Measurements from ENCODE around the gene TTLL10.

The TTLL10 gene

GRCh38 chr1:1244192-1244811, 70.6 kb downstream of the TTLL10 start:
- no peak overlapping the region for H3K4me3 ChIP-seq (ENCODE audit: insufficient read length, low read depth)
- no peaks in the 10 kb centered on the region for H3K9me3 ChIP-seq (ENCODE audit: insufficient read depth, low read length)
- no peak overlapping the region for H3K9ac ChIP-seq (ENCODE audit: insufficient read length, low read depth)
- DNase-seq (ENCODE audit: low read depth, low spot score), result no peak
- H3K4me1 ChIP-seq (ENCODE audit: insufficient read depth, insufficient read length), result peaks cover 7% of the 10 kb centered on the region
- TF ChIP-seq ZNF274 (IDR thresholded peaks at IDR 0.05; ENCODE audit: low read depth, low read length), result no peak
- peaks cover 6% of the 10 kb centered on the region for H3K27me3 ChIP-seq (ENCODE audit: insufficient read depth, insufficient read length)
- peaks cover 2% of the 10 kb centered on the region for H3K36me3 ChIP-seq (ENCODE audit: insufficient read depth, insufficient read length, low read length)

DNA sequence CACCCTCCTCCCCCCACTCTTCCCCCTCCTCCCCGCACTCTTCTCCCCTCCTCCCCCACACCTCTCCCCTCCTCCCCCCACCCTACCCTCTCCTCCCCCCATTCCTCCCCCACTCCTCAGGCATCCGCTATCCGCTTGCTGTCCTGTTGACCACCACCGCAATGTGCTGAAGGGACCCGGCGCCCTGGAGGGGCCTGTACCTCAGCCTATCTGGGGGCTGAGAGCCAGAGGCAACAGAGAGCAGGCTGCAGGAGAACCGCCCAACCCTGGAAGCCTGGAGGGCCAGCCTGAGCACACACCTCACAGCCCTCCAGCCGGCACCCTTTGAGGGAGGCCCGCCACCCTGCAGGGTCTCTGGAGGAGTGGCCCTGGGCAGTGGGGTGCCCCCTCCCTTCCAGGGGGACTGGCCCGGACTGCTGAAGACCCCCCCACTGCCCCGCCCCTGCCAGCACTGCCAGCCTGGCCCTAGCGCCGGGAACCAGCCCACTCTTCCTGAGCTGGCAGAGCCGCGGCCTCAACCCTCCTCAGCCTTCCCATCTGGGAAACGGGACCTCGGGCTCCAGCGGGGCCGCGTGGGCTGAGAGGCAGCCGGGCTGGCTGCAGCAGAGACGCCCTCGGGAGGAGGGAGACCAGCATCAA, 71.6 kb downstream of the TTLL10 start:
- Histone ChIP-seq H3K9me3 (ENCODE audit: insufficient read depth, low read length) (no peaks in the 10 kb centered on the region), H3K4me3 (ENCODE audit: insufficient read length, low read depth) (no peak overlapping the region), H3K9ac (ENCODE audit: insufficient read length, low read depth) (no peak overlapping the region), H3K36me3 (ENCODE audit: insufficient read depth, insufficient read length, low read length) (peaks cover 2% of the 10 kb centered on the region), H3K4me1 (ENCODE audit: insufficient read depth, insufficient read length) (peaks cover 3% of the 10 kb centered on the region), H3K27me3 (ENCODE audit: insufficient read depth, insufficient read length) (peaks cover 6% of the 10 kb centered on the region)
- DNase-seq (ENCODE audit: low read depth, low spot score), result no peak
- TF ChIP-seq YY1 (IDR thresholded peaks at IDR 0.05; ENCODE audit: insufficient read depth, insufficient read length) (no peak), SUZ12 (IDR thresholded peaks at IDR 0.05; ENCODE audit: extremely low read depth, insufficient read depth, insufficient read length) (no peak), ZNF274 (IDR thresholded peaks at IDR 0.05; ENCODE audit: low read depth, low read length) (no peak)

DNA sequence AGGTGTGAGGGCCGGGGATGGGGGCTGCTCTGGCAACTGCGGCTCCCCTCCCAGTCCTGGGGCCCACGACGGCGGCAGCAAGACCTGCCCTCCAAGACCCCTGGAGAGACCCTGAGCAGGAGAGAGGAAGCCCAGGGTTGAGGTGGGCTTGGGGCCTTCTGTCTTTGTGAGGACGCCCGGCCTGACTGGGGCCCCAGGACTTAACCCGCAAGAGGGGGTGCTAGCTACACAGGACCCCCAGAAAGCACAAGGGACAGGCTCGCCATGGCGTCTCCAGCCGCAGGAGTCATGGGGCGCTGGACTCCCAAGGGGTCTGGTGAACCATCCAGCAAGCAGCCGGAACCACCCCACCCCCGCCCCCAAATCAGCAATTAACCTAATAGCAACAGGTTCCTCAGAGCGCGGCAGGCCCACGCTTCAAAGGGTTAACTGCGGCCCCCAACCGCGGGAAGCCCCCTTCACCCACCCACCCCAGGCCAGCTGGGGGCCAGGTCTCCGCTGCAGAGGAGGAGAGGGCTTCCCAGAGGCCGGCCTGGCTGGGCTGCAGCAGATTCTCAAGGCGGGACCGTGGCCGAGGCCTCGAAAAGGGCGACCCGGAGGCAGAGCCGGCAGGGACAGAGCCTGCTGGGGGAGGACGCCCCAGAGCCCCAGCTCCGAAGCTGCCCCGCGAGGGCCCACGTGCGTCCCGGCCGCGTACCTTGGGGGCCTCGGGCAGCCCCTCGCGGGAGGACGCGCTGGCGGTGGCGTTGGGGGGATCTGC, 72.3 kb downstream of the TTLL10 start:
- DNase-seq (ENCODE audit: low read depth, low spot score), result no peak
- Histone ChIP-seq H3K27me3 (ENCODE audit: insufficient read depth, insufficient read length) (peaks cover 6% of the 10 kb centered on the region), H3K4me1 (ENCODE audit: insufficient read depth, insufficient read length) (peaks cover 3% of the 10 kb centered on the region), H3K4me3 (ENCODE audit: insufficient read length, low read depth) (no peak overlapping the region), H3K9me3 (ENCODE audit: insufficient read depth, low read length) (no peaks in the 10 kb centered on the region), H3K9ac (ENCODE audit: insufficient read length, low read depth) (peak overlapping the region; percentile 21), H3K36me3 (ENCODE audit: insufficient read depth, insufficient read length, low read length) (peaks cover 8% of the 10 kb centered on the region)
- no peak for TF ChIP-seq ZNF274 (IDR thresholded peaks at IDR 0.05; ENCODE audit: low read depth, low read length)
- no peak for TF ChIP-seq SUZ12 (IDR thresholded peaks at IDR 0.05; ENCODE audit: extremely low read depth, insufficient read depth, insufficient read length)
- no peak for TF ChIP-seq YY1 (IDR thresholded peaks at IDR 0.05; ENCODE audit: insufficient read depth, insufficient read length)

- Histone ChIP-seq H3K4me1 (ENCODE audit: insufficient read depth, insufficient read length) (peaks cover 3% of the 10 kb centered on the region), H3K9ac (ENCODE audit: insufficient read length, low read depth) (peak within 1 kb of the TSS; percentile 21), H3K9me3 (ENCODE audit: insufficient read depth, low read length) (no peaks in the 10 kb centered on the region), H3K4me3 (ENCODE audit: insufficient read length, low read depth) (no peak within 1 kb of the TSS), H3K36me3 (ENCODE audit: insufficient read depth, insufficient read length, low read length) (peaks cover 10% of the 10 kb centered on the region), H3K27me3 (ENCODE audit: insufficient read depth, insufficient read length) (peaks cover 6% of the 10 kb centered on the region)
- DNase-seq (ENCODE audit: low read depth, low spot score), result no peak
- TF ChIP-seq YY1 (IDR thresholded peaks at IDR 0.05; ENCODE audit: insufficient read depth, insufficient read length) (no peak), SUZ12 (IDR thresholded peaks at IDR 0.05; ENCODE audit: extremely low read depth, insufficient read depth, insufficient read length) (no peak), ZNF274 (IDR thresholded peaks at IDR 0.05; ENCODE audit: low read depth, low read length) (no peak)
These were observed 73.1 kb downstream of the TTLL10 start, which contains the start of gene C1QTNF12 for GRCh38 chr1:1246577-1247340. Gene C1QTNF12 (minus strand): TSS chr1:1246722. CDS start chr1:1246690, 32 bp downstream.

DNA sequence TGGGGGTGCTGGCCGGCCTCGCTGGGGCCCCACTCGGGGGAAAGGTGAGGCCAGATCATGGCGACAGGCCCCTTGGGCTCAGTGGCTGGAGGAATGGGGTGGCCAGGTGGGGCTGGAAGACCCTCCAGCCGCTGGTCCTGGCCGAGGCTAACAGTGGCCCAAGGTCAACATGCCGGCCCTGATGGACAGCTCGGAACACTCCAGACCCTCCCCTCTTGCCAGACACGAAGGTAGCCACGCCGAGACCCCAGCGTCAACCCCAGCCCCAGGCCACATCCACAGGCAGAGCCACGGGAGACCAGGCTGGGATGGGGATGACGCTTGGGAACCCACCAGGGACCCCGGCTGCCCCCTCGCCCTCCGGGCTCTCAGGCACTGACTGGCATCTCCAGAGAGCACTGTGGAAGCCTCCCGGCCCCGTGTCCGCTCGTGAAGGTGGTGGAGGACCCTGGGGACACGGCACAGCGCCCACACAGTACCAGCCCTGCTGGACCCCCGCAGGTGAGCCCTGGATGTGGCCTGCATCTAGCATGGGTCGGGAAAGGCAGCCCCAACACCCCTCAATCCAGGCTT, 73.7 kb downstream of the TTLL10 start:
- H3K4me1 ChIP-seq (ENCODE audit: insufficient read depth, insufficient read length), result peaks cover 3% of the 10 kb centered on the region
- no peaks in the 10 kb centered on the region for H3K9me3 ChIP-seq (ENCODE audit: insufficient read depth, low read length)
- no peak overlapping the region for H3K4me3 ChIP-seq (ENCODE audit: insufficient read length, low read depth)
- TF ChIP-seq YY1 (IDR thresholded peaks at IDR 0.05; ENCODE audit: insufficient read depth, insufficient read length), result no peak
- TF ChIP-seq ZNF274 (IDR thresholded peaks at IDR 0.05; ENCODE audit: low read depth, low read length), result no peak
- TF ChIP-seq SUZ12 (IDR thresholded peaks at IDR 0.05; ENCODE audit: extremely low read depth, insufficient read depth, insufficient read length), result no peak
- peaks cover 14% of the 10 kb centered on the region for H3K36me3 ChIP-seq (ENCODE audit: insufficient read depth, insufficient read length, low read length)
- no peak overlapping the region for H3K9ac ChIP-seq (ENCODE audit: insufficient read length, low read depth)
- DNase-seq (ENCODE audit: low read depth, low spot score), result no peak
- H3K27me3 ChIP-seq (ENCODE audit: insufficient read depth, insufficient read length), result peaks cover 6% of the 10 kb centered on the region

Measured in NT2/D1 (cell line).